ENCODE results near the gene TRAPPC1. TPM values are rescaled to one million over a fixed set of nuclear protein-coding genes. Genes with fewer than 3 reads are reported as not detected.

Gene TRAPPC1
- total RNA-seq, 1 experiment from 2014 or later, result 54.2 TPM

DNA sequence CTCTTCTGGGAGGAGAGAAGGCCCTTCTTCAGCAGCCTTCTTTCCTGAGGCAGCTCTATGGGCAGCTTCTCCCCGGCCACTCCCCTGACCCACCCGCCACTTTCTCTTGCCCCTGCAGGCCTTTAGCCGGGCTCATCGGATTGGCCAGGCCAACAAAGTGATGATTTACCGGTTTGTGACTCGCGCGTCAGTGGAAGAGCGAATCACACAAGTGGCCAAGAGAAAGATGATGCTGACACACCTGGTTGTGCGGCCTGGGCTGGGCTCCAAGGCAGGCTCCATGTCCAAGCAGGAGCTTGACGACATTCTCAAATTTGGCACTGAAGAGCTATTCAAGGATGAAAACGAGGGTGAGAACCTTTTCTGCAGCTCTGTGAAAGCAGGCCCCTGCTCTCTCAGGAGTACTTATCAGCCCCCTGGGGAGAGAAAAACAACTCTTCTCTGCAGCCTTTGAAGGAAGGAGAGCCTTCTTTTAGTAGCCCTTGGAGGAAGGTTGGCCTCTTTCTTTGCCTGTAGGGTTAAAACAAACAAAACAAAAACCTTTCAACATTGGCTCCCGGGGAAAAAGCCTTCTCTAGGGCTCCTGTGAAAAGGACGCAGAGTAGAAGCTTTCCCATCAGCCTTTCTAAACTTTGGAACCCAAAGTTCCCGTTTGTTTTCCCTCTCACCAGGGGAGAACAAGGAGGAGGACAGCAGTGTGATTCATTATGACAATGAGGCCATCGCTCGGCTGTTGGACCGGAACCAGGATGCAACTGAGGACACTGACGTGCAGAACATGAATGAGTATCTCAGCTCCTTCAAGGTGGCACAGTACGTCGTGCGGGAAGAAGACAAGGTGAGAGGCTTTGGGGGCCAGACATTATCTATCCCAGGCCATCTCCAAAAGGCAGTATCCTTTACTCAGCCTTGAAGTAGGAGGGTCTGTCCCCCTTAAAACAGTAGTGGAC is 28.3 kb downstream of the TRAPPC1 start:
- no peak for DNase-seq (ENCODE audit: low spot score)

DNA sequence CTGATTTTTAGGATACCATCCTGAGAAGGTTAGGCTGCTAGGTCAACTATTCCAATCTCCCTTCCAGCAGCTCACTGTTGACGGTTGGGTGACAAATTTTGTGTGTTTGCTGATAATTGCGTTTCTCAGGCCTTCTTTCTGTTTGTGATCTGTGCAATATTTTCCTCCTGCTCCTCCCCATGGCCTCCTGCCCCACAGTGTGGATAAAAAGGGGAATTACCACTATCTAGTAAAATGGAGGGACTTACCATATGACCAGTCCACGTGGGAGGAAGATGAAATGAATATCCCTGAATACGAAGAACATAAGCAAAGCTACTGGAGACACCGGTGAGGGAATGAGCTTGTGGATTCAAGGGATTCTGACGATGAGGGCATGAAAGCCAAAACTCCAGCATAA is 34.0 kb downstream of the TRAPPC1 start:
- DNase-seq (ENCODE audit: low spot score), result peak; percentile 25

DNA sequence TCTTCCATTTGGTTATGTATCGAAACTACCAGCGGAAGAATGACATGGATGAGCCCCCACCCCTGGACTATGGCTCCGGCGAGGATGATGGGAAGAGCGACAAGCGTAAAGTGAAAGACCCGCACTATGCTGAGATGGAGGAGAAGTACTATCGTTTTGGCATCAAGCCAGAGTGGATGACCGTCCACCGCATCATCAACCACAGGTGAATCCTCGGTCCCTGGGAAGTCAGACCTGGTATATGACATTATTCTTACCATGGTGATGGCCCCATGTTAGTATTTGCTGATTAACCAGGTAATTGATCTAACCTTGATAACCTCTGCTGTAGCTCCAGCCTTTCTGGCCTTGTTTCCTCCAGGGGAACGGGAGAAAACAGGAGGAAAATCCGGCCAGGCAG is 34.7 kb downstream of the TRAPPC1 start:
- peak; percentile 40 for DNase-seq (ENCODE audit: low spot score)

DNA sequence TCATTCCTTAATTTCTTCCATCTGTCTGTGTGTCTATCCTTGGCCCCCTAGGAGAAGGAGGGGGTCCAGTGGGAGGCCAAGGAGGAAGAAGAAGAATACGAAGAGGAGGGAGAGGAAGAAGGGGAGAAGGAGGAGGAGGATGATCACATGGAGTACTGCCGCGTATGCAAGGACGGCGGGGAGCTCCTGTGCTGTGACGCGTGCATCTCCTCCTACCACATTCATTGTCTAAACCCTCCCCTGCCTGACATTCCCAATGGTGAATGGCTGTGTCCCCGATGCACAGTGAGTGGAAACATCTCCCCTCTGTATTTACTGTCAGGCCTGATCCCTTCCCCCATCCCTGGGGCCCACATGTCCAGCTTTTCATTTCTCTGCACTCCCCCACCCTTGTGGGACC is 36.9 kb downstream of the TRAPPC1 start:
- DNase-seq (ENCODE audit: low spot score), result no peak

DNA sequence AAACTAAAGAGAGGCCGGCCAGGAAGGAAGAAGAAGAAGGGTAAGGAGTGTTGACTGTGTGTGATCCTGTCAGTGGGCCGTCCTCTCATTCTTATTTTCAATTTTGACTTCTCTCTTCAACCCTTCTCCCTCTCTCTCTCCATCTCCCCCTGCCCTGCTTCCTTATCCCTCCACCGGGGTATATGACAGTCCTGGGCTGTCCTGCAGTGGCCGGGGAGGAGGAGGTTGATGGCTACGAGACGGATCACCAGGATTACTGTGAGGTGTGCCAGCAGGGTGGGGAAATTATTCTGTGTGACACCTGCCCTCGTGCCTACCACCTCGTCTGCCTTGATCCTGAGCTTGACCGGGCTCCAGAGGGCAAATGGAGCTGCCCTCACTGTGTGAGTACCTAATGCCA is 37.5 kb downstream of the TRAPPC1 start:
- no peak for DNase-seq (ENCODE audit: low spot score)

DNA sequence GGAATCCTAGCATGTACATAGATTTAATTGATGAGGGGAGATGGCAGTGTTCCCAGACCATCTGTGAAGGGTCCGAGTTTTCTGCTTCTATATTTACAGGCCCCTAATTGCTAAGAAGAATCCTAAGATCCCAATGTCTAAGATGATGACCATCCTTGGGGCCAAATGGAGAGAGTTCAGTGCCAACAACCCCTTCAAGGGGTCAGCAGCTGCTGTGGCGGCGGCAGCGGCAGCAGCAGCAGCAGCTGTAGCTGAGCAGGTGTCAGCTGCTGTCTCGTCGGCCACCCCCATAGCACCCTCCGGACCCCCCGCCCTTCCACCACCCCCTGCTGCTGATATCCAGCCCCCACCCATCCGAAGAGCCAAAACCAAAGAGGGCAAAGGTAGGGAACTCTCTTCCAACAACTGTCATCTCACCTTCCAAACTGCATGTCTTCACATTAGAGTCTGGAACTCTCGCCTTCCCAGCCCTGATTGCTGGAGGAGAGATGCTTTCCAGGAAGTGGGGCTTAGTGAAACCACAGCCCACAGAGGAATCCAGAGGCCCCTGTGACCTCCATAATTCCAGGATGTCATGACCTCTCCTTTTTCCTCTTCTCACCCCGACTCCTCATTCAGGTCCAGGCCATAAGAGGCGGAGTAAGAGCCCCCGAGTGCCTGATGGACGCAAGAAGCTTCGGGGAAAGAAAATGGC is 38.4 kb downstream of the TRAPPC1 start:
- no peak for DNase-seq (ENCODE audit: low spot score)

DNA sequence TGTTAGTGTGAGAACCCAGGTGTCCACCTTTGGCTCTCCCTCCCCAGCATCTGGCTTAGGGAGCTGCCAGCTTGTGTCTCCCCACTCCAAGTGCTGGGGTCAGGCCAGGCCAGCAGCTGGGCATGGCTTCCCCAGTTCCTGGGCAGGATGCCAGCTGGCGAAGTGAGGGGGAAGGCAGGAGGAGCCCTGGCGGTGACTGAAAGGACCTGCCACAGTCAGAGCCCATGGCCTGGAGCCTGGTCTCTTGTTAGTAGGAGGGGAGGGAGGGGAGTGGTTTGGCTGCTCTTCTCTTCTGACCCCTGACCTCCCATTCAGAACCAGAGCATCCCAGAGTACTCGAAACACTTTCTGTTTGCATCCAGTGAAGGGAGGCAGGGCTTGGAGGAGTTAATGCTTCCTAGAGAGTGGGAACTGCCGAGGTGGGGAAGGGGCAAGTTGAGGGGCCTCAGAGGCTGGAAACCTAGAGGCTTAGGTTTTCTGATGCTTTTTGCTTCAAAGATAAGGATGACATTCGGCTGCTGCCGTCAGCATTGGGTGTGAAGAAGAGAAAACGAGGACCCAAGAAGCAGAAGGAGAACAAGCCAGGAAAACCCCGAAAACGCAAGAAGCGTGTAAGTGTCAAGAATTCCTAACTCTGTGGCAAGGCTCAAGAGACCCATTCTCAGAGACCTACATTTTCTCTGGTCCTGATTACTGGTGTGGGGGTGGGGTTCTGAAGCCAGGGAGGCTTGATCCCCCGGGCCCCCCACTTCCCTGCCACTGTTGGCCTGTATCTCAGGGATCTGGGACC is 42.4 kb downstream of the TRAPPC1 start:
- peak; percentile 94 for DNase-seq (ENCODE audit: low spot score)

DNA sequence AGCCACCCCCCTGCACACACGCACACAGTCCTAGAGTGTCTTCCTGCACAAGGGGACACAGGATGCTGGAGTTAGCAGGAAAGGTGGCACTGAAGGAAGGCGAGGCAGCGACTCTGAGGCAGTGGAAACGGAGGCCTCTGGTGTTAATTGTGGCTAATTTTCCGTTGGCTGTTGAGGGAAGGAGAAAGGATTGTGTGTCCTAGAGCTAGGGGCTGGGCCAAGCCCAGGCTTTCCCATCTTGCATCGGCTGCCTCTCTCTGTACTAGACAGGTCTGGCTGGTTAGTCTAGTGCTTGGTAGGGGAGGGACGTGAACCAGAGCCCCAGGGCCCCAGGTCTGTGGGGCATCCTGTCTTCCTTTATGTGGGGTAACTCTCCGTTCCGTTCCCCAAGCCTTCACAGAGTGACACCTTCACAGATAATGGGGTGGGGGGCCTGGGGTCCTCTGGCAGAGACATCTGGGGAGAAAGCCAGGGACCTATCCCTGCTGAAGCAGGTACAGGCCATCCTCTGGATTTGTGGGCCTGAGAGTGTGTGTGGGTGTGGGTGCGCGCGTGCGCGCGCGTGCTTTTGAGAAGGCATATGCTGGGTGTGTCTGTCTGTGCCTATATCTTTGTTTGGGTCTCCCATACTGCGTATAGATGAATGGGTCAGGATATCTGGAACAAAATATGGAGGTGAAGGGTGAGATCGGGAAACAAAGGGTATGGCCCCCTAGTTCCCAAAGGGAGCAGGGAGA is 43.4 kb downstream of the TRAPPC1 start, which contains the start of gene CHD3:
Gene CHD3, plus strand, starts transcription at position 606 of the 737 bp plus-strand sequence. CDS start 212 bp downstream, outside the sequence.
- no peak for DNase-seq (ENCODE audit: low spot score)

DNA sequence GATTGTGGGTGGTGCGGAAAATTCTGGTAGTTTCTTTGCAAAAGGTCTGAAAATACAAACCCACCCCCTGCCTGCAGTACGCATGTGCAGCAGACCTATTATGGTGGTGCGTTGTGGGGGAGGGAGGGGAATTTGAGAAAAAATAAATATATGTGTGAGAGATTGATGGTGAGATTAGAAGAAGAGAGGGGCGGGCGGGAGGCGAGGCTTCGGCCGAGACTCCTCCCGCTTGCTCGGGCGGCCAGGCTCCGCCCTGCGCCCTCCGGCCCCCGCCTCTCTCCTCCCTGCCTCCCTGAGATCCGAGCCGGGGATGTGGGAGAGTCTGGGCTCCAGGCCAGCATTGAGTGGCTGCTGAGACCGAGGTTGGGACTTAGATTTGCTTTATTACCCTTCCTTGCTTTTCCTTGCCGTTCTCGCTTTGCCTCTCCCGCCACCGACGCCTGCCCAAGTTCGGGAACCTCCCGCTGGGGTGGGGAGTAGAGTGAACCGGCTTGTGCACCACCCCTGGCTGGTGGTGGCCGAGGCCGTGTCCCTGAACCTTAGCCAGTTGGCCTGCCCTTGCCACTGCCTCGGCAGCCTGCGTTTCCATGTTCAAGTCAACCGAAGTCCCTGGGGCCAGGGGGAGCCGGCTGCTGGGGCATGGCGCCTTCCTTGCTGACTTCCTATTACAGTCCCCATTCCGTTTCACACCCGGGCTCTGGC is 44.1 kb downstream of the TRAPPC1 start:
- DNase-seq (ENCODE audit: low spot score), result peak; percentile 89

- no peak for DNase-seq (ENCODE audit: low spot score)
Observed at GRCh38 chr17:7887038-7887481, 44.7 kb downstream of the TRAPPC1 start.

- DNase-seq (ENCODE audit: low spot score), result peak; percentile 21
Observed at GRCh38 chr17:7886227-7887037, 45.3 kb downstream of the TRAPPC1 start.

- DNase-seq (ENCODE audit: low spot score), result peak; percentile 60
Observed at GRCh38 chr17:7885367-7886226, 46.1 kb downstream of the TRAPPC1 start.

GRCh38 chr17:7884581-7885366 is 47.0 kb downstream of the TRAPPC1 start:
- DNase-seq (ENCODE audit: low spot score), result no peak

DNA sequence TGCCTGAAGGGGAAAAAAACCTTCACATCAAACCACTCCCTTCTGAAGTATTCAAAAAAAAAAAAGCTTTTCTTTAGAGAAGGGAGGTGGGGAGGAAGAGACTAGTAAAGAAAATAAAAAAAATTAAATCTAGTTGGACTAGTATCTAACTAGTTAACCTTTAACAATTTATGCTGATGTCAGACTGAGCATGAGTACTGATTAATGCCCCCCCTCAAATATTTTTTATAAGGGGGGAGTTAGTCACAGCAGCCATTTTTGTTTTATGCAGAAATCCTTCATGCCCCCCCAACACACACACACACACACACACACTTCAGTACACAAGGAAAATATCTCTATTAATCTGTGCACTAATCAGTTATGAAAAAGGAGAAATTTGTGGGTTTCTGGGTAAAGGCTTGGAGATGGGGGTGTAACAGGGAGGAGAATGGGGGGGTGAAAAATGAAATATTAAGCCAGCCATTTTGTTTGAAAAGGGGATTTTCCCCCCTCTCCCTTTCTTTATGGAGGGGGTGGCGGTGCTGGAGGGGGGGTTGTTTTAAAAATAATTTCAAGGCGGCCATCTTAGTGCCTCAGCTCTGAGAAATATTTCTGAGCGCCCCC is 47.9 kb downstream of the TRAPPC1 start:
- DNase-seq (ENCODE audit: low spot score), result peak; percentile 14

GRCh38 chr17:7882629-7883028 is 49.1 kb downstream of the TRAPPC1 start:
- DNase-seq (ENCODE audit: low spot score), result no peak

GRCh38 chr17:7882068-7882467 is 49.7 kb downstream of the TRAPPC1 start:
- no peak for DNase-seq (ENCODE audit: low spot score)

DNA sequence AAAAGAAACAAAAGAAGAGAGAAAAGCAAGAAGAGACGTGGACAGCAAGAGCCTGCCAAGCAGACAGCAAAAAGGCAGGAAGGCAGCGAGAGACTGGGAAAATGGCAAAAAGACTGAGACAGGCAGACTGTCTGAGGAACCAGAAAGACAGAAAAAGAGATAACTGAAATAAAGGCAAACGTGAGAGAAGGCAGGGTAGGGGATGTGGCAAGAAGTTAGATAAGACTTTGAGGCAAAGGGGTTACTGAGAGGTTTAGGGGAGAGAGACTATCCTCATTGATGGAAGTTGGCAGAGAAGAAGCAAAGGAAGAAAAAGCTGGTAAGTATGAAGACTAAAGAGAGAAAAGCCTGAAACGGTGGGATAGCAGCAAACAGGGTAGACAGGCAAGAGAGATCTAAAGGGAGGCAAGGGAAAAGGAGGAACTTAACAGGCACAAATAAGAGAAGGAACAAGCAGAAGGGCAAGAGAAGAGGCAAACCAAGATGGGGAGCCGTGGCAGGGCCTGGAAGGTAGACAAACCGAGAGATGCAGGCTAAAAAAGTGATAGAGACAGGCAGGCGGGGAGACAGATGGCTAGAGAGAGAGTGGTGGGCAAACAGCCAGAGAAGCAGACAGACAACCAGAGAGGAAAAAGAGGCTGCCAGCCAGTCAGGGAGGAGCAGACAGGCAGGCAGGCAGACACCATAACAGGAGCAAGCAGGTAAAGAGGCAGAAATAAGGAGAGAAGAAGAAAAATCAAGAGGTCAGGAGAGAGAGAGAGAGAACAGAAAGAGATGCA is 50.3 kb downstream of the TRAPPC1 start:
- DNase-seq (ENCODE audit: low spot score), result no peak

Measured in A172 (cell line).